ENCODE results near the gene ADAMTS20.

GRCh38 chr12:43362910-43363694 is 188.9 kb downstream of the ADAMTS20 start:
- no peak for TF ChIP-seq CTCF (IDR thresholded peaks at IDR 0.05)
- TF ChIP-seq POLR2AphosphoS5 (IDR thresholded peaks at IDR 0.05; ENCODE audit: insufficient read depth in 1 of 2, low read depth in 1 of 2) = no peak
- no peak for TF ChIP-seq POLR2A (IDR thresholded peaks at IDR 0.05)
